Peyer's patch (tissue), 4 donors: ENCODE measurements around the gene EIF3L.

ENCODE experiments used
- CTCF ChIP-seq, 6 experiments: fragments of 450-650 bp in 4 of 6; fragments of 200-600 bp in 2 of 6; sonication (generic) in 1 of 6; IDR thresholded peaks; one replicate each; pipeline ENCODE4 v1.5.1; 2017 to 2019; ENCODE audit warnings: antibody characterized with exemption in 6 of 6, mild to moderate bottlenecking in 3 of 6, moderate library complexity in 1 of 6
- POLR2A ChIP-seq, 2 donors: fragments of 450-650 bp; IDR thresholded peaks; one replicate each; pipeline ENCODE4 v1.5.1; 2017; ENCODE audit warnings: antibody characterized with exemption in 2 of 2, mild to moderate bottlenecking in 2 of 2, moderate library complexity in 2 of 2

- no peak for TF ChIP-seq POLR2A (IDR thresholded peaks at IDR 0.05)
- no peak for TF ChIP-seq CTCF (IDR thresholded peaks at IDR 0.05)
These were observed 64.1 kb downstream of the EIF3L start for GRCh38 chr22:37913233-37913721.
